ENCODE measurements around the gene B3GLCT. TPM values are rescaled to one million over a fixed set of nuclear protein-coding genes. Genes with fewer than 3 reads are reported as not detected.

Gene B3GLCT
- total RNA-seq, 2 experiments from 2014 or later: 4.2 to 4.9 TPM

DNA sequence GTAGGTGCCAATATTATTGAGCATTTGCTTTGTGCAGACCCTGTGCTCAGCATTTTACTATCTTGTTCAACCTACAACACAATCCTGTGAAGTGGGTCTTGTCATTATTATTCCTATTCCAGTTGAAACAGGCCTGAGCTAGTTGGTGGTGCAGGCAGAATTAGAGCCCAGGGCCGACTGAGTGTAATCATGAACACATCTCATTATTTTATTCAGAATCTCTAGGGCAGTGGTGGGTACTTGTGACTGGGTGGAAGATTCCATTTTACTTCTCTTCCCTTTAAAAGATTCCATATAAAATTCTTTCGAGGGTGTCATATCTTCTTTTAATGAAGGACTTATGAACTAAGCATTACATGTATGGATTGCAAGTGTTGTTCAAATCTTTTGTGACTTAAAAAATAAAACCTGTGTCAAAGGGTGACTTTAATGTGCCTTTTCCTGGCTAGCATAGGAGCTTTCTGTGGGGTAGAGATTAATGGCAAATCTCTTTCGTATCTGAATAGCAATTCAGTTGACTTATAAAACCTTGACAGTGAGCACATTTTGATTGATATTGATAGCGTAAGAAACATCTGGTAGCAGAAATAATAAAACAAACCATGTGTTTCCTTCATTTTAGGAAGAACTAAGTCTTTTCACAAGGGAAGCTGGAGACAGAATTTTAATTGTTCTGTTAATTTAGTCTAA, 20.3 kb downstream of the B3GLCT start:
- ATAC-seq (no peak), DNase-seq (no peak)
- H3K27me3 Mint-ChIP-seq: no peaks in the 10 kb centered on the region
- no peak overlapping the region for H3K27ac Mint-ChIP-seq
- H3K4me1 Mint-ChIP-seq: peaks cover 3% of the 10 kb centered on the region
- H3K9me3 Mint-ChIP-seq (ENCODE audit: low read depth): no peaks in the 10 kb centered on the region
- CTCF ChIA-PET: no interaction called here
- H3K36me3 Mint-ChIP-seq: no peaks in the 10 kb centered on the region
- no peak overlapping the region for H3K4me3 Mint-ChIP-seq

DNA sequence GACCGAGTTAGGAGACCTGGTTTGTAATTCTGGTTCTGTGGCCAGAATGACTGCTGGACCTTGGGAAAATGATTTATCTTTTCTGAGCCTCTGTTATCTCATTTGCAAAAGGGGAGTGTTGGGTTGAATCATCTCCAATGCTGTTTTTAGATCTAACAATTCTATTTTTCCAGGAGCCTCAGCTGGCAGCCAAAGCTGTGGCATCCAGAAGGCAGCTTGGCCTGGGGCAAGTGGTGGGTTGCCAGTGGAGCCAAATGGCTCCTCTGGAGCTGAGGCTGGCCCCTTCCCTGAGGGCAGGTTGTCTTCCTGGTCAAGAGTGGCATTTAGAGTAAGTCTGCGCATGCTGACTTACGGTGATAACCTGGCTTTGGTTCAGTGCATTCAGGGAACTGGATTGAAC, 21.3 kb downstream of the B3GLCT start:
- CTCF ChIA-PET: interaction anchor here (1.4 kb wide), 1 partner anchor 16 kb away, joined by 4 read pairs; no protein-coding TSS in a partner anchor

GRCh38 chr13:31223215-31223614, 23.4 kb downstream of the B3GLCT start:
- CTCF ChIA-PET: interaction anchor here (1.8 kb wide), 1 partner anchor 12 kb away, joined by 7 read pairs; no protein-coding TSS in a partner anchor
- DNase-seq (no peak), ATAC-seq (no peak)
- H3K36me3 Mint-ChIP-seq: no peaks in the 10 kb centered on the region
- H3K9me3 Mint-ChIP-seq (ENCODE audit: low read depth): no peaks in the 10 kb centered on the region
- H3K4me1 Mint-ChIP-seq: peaks cover 9% of the 10 kb centered on the region
- H3K27ac Mint-ChIP-seq: no peak overlapping the region
- no peak overlapping the region for H3K4me3 Mint-ChIP-seq
- no peaks in the 10 kb centered on the region for H3K27me3 Mint-ChIP-seq

More for the DNA sequence above, 21.3 kb downstream of the B3GLCT start:
- Mint-ChIP-seq H3K27me3 (no peaks in the 10 kb centered on the region), H3K9me3 (ENCODE audit: low read depth) (no peaks in the 10 kb centered on the region), H3K27ac (no peak overlapping the region), H3K4me3 (no peak overlapping the region), H3K4me1 (peaks cover 3% of the 10 kb centered on the region), H3K36me3 (no peaks in the 10 kb centered on the region)
- no peak for ATAC-seq
- no peak for DNase-seq

GRCh38 chr13:31223640-31224039, 23.9 kb downstream of the B3GLCT start:
- no peak for DNase-seq
- no peak overlapping the region for H3K4me3 Mint-ChIP-seq
- H3K9me3 Mint-ChIP-seq (ENCODE audit: low read depth): no peaks in the 10 kb centered on the region
- no peak for ATAC-seq
- H3K27ac Mint-ChIP-seq: no peak overlapping the region
- H3K36me3 Mint-ChIP-seq: no peaks in the 10 kb centered on the region
- H3K4me1 Mint-ChIP-seq: peaks cover 12% of the 10 kb centered on the region
- CTCF ChIA-PET: no interaction called here
- no peaks in the 10 kb centered on the region for H3K27me3 Mint-ChIP-seq

DNA sequence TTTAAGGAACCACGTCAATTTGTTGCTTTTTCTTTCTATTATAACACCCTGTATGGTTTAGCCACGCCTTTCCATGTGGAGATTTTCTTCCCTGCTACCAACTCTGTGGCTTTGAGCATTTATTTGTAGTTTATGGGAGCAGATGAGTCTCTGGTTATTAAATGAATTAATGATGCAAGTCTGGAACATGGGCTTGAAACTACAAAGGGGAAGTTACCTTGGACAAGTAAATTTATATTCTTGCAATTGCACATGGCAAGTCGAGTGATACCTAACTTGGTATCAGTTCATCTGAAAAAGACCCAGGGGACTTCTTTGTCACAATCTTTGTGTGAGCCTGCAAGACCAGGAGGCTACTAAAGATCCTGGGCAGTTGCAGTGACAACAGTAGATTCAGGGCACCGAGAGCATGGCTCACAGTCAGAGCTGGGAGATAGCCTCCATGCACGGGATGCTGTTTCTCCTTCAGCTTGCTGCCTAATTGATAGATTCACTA, 24.4 kb downstream of the B3GLCT start:
- no peak overlapping the region for H3K4me3 Mint-ChIP-seq
- H3K9me3 Mint-ChIP-seq (ENCODE audit: low read depth): no peaks in the 10 kb centered on the region
- no peak overlapping the region for H3K27ac Mint-ChIP-seq
- no peaks in the 10 kb centered on the region for H3K27me3 Mint-ChIP-seq
- peaks cover 12% of the 10 kb centered on the region for H3K4me1 Mint-ChIP-seq
- H3K36me3 Mint-ChIP-seq: no peaks in the 10 kb centered on the region
- DNase-seq: no peak
- no peak for ATAC-seq
- CTCF ChIA-PET: no interaction called here

GRCh38 chr13:31224963-31225559, 25.3 kb downstream of the B3GLCT start:
- ATAC-seq: no peak
- Mint-ChIP-seq H3K36me3 (no peaks in the 10 kb centered on the region), H3K9me3 (ENCODE audit: low read depth) (no peaks in the 10 kb centered on the region), H3K27me3 (no peaks in the 10 kb centered on the region), H3K4me3 (no peak overlapping the region), H3K4me1 (peaks cover 12% of the 10 kb centered on the region), H3K27ac (no peak overlapping the region)
- CTCF ChIA-PET: interaction anchor here (0.9 kb wide), 1 partner anchor 25 kb away, joined by 3 read pairs; the partner anchor contains the start of gene B3GLCT
- no peak for DNase-seq

DNA sequence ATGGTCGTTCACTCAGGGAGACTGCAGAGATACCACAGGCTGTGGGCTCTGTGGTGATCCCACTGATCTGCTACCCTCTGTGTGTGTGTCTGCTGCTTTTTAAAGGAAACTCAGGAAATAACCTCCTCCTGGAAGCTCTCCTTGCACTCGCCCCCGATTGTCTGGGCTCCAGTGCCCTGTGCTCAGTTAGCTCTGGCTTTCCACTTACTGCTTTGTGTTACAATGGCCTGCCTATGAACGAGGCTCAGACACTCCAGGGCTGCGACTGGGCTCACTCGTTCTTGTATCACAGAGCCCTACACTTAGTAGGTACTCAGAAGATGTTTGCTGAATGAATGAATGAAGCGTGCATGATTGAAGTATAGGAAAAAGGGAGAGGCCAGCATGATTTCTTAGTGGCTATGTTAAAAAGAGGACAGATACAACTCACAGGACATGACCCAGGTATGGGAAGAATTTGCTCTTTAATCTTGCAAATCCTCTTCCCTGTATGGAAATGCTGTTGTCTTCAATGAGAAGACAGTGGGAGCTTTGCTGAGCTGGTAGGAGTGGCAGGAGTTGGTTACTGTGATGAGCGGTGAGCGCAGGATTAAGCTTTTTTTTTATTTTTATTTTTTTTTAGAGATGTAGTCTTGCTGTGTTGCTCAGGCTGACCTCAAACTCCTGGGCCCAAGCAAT, 26.4 kb downstream of the B3GLCT start:
- peaks cover 12% of the 10 kb centered on the region for H3K4me1 Mint-ChIP-seq
- DNase-seq (no peak), ATAC-seq (no peak)
- CTCF ChIA-PET: interaction anchor here (0.9 to 1.2 kb wide), 2 partner anchors 26 to 205 kb away, joined by 3 read pairs; partner anchors contain the start of gene B3GLCT
- H3K4me3 Mint-ChIP-seq: no peak overlapping the region
- no peaks in the 10 kb centered on the region for H3K27me3 Mint-ChIP-seq
- no peaks in the 10 kb centered on the region for H3K36me3 Mint-ChIP-seq
- no peak overlapping the region for H3K27ac Mint-ChIP-seq
- no peaks in the 10 kb centered on the region for H3K9me3 Mint-ChIP-seq (ENCODE audit: low read depth)

DNA sequence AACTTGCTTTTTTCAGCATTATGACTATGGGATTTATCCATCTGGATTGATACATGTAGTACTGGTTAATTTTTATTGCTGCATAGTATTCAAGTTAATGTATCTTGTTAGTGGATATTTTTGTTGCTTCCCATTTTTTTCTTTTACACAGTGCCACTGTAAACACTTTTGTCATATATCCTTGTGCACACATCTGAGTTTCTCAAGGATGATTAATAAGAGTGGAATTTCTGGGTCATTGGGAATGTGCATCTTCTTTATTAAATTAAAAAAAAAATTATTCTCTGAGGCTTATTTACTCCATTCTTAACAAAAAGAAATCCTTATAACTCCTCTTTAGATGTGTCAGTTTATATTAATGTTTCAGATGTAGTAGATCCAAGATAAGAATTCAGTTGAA, 27.3 kb downstream of the B3GLCT start:
- no peaks in the 10 kb centered on the region for H3K9me3 Mint-ChIP-seq (ENCODE audit: low read depth)
- no peak overlapping the region for H3K27ac Mint-ChIP-seq
- CTCF ChIA-PET: interaction anchor here (1.2 kb wide), 1 partner anchor 204 kb away, joined by 3 read pairs; no protein-coding TSS in a partner anchor
- no peaks in the 10 kb centered on the region for H3K27me3 Mint-ChIP-seq
- no peak overlapping the region for H3K4me3 Mint-ChIP-seq
- DNase-seq (no peak), ATAC-seq (no peak)
- H3K4me1 Mint-ChIP-seq: peaks cover 12% of the 10 kb centered on the region
- no peaks in the 10 kb centered on the region for H3K36me3 Mint-ChIP-seq

GRCh38 chr13:31227870-31228269, 28.1 kb downstream of the B3GLCT start:
- H3K27me3 Mint-ChIP-seq: no peaks in the 10 kb centered on the region
- DNase-seq: no peak
- ATAC-seq: no peak
- no peak overlapping the region for H3K27ac Mint-ChIP-seq
- no peaks in the 10 kb centered on the region for H3K9me3 Mint-ChIP-seq (ENCODE audit: low read depth)
- H3K36me3 Mint-ChIP-seq: no peaks in the 10 kb centered on the region
- H3K4me1 Mint-ChIP-seq: peaks cover 12% of the 10 kb centered on the region
- H3K4me3 Mint-ChIP-seq: no peak overlapping the region
- CTCF ChIA-PET: interaction anchor here (0.9 kb wide), 1 partner anchor 8 kb away, joined by 3 read pairs; no protein-coding TSS in a partner anchor

GRCh38 chr13:31234729-31235128, 35.0 kb downstream of the B3GLCT start:
- no peak overlapping the region for H3K27ac Mint-ChIP-seq
- DNase-seq (no peak), ATAC-seq (no peak)
- H3K27me3 Mint-ChIP-seq: no peaks in the 10 kb centered on the region
- no peak overlapping the region for H3K4me3 Mint-ChIP-seq
- no peaks in the 10 kb centered on the region for H3K4me1 Mint-ChIP-seq
- CTCF ChIA-PET: interaction anchor here (2.7 to 3.2 kb wide), 2 partner anchors 12 to 13 kb away, joined by 7 to 17 read pairs; no protein-coding TSS in a partner anchor
- H3K9me3 Mint-ChIP-seq (ENCODE audit: low read depth): no peaks in the 10 kb centered on the region
- no peaks in the 10 kb centered on the region for H3K36me3 Mint-ChIP-seq

DNA sequence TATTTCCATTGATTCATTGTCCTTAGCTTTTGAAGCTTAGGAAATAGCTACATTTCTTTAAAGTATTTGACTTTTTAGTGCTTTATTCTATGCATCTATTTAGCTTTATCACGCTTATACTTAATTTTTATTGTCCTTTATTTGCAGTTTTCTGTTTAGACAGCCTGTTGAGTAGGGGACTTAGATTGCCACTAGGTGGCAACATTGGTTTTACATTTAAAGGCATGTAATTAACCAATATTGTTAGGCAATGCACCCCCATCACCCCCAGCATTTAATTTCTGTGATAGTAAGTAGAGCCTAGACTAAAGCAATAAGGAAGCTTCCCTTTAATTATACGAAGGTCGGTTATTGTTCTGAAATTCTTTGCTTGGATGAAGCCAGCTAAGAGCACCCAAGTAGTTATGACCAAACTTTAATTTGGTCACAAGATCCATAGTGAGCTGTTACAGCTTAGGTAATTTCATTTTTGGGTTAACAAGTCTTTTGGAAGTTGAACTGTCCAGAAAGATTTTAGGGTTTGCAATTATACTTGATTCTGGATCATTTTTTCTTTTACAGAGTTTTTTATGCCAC, 36.5 kb downstream of the B3GLCT start:
- H3K4me3 Mint-ChIP-seq: no peak overlapping the region
- H3K27ac Mint-ChIP-seq: no peak overlapping the region
- no peak for DNase-seq
- CTCF ChIA-PET: interaction anchor here (0.8 to 3.2 kb wide), 13 partner anchors 8 to 207 kb away, joined by 3 to 21 read pairs (median 5); no protein-coding TSS in a partner anchor
- H3K9me3 Mint-ChIP-seq (ENCODE audit: low read depth): no peaks in the 10 kb centered on the region
- H3K4me1 Mint-ChIP-seq: no peaks in the 10 kb centered on the region
- H3K36me3 Mint-ChIP-seq: no peaks in the 10 kb centered on the region
- no peaks in the 10 kb centered on the region for H3K27me3 Mint-ChIP-seq
- no peak for ATAC-seq

GRCh38 chr13:31240921-31241320, 41.1 kb downstream of the B3GLCT start:
- Mint-ChIP-seq H3K27me3 (no peaks in the 10 kb centered on the region), H3K9me3 (ENCODE audit: low read depth) (no peaks in the 10 kb centered on the region), H3K27ac (no peak overlapping the region), H3K4me3 (no peak overlapping the region), H3K4me1 (no peaks in the 10 kb centered on the region), H3K36me3 (no peaks in the 10 kb centered on the region)
- ATAC-seq (no peak), DNase-seq (no peak)
- CTCF ChIA-PET: interaction anchor here (2.0 kb wide), 1 partner anchor 8 kb away, joined by 5 read pairs; no protein-coding TSS in a partner anchor

DNA sequence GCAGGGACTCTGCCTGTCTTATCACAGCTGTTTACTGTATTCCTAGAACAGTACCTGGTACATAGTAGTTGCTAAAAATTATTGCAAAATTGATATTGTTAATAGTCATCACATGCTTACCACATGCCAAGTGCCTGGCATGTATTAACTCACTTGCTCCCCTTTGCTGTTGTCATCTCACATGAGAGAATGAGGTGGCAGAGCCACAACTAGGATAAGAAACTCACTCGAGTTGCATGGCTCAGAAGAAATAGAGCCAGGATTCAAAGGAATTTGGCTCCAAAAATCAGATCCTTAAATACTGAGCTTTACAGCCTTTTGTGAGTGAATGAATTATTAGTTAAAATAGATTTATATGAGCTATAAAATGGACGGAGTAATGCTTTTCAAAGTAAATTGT, 42.6 kb downstream of the B3GLCT start:
- Mint-ChIP-seq H3K9me3 (ENCODE audit: low read depth) (no peaks in the 10 kb centered on the region), H3K36me3 (no peaks in the 10 kb centered on the region), H3K27me3 (no peaks in the 10 kb centered on the region), H3K27ac (no peak overlapping the region), H3K4me1 (no peaks in the 10 kb centered on the region), H3K4me3 (no peak overlapping the region)
- ATAC-seq (no peak), DNase-seq (no peak)
- CTCF ChIA-PET: interaction anchor here (2.0 kb wide), 1 partner anchor 9 kb away, joined by 5 read pairs; no protein-coding TSS in a partner anchor

All from activated CD8-positive, alpha-beta memory T cell treated with anti-CD3 and anti-CD28 coated beads, Interleukin-2, amount 10 ng/mL, durations not matched to agents 7 days and 5 days (primary cell).